Measurements from ENCODE around the gene KRT32.

GRCh38 chr17:41511116-41511515, 43.9 kb upstream of the KRT32 start:
- TF ChIP-seq GABPA (IDR thresholded peaks at IDR 0.05; ENCODE audit: low read depth) (no peak), CTCF (IDR thresholded peaks at IDR 0.05; ENCODE audit: insufficient read depth, low read length) (no peak), POLR2AphosphoS5 (IDR thresholded peaks at IDR 0.05; ENCODE audit: low read depth) (no peak), REST (IDR thresholded peaks at IDR 0.05; ENCODE audit: insufficient replicate concordance, low read depth) (no peak), SPI1 (IDR thresholded peaks at IDR 0.05; ENCODE audit: borderline replicate concordance, low read depth) (no peak)
